GM12878 (cell line): ENCODE data around the gene DMRTC2. TPM values are rescaled to one million over a fixed set of nuclear protein-coding genes. Genes with fewer than 3 reads are reported as not detected.

ENCODE experiments used
- BMI1 ChIP-seq: fragments of 450-650 bp; IDR thresholded peaks from 2 replicates; pipeline ENCODE4 v1.6.1; 2016; ENCODE audit warnings: mild to moderate bottlenecking, moderate library complexity, borderline replicate concordance
- CEBPB ChIP-seq, 2 experiments: fragments of 150-350 bp in 1 of 2; IDR thresholded peaks; 2 replicates each; pipeline ENCODE4 v1.6.1; 2012 to 2014; ENCODE audit warnings: low read depth in 2 of 2, low read length in 2 of 2, borderline replicate concordance in 1 of 2, inconsistent platforms in 1 of 2
- CREM ChIP-seq: IDR thresholded peaks from 2 replicates; pipeline ENCODE4 v1.6.1; 2014; ENCODE audit warnings: antibody characterized with exemption, low read depth
- EED ChIP-seq: sonication (generic); IDR thresholded peaks from 2 replicates; pipeline ENCODE4 v1.6.1; 2016; ENCODE audit warnings: antibody characterized with exemption, low read depth
- ELK1 ChIP-seq: IDR thresholded peaks from 2 replicates; pipeline ENCODE4 v1.6.1; 2012; ENCODE audit warnings: low read depth, low read length, improper control_type of control experiment
- ETV6 ChIP-seq, 2 experiments: fragments of 450-650 bp in 1 of 2; IDR thresholded peaks in 1 of 2; conservative IDR thresholded peaks in 1 of 2; 2 replicates each; pipeline ENCODE4 v1.6.1; 2014; ENCODE audit warnings: antibody characterized with exemption in 1 of 2, borderline replicate concordance in 1 of 2, low read depth in 1 of 2, mild to moderate bottlenecking in 1 of 2, moderate library complexity in 1 of 2
- GATAD2B ChIP-seq: fragments of 450-650 bp; conservative IDR thresholded peaks from 2 replicates; pipeline ENCODE4 v1.6.1; 2017; ENCODE audit warnings: low read depth, mild to moderate bottlenecking, moderate library complexity
- HDGF ChIP-seq: fragments of 450-650 bp; IDR thresholded peaks from 2 replicates; pipeline ENCODE4 v1.6.1; 2016; ENCODE audit warnings: antibody characterized with exemption
- IKZF1 ChIP-seq: fragments of 450-650 bp; conservative IDR thresholded peaks from 2 replicates; pipeline ENCODE4 v1.6.1; 2017; ENCODE audit warnings: antibody characterized with exemption, mild to moderate bottlenecking
- MEF2B ChIP-seq: fragments of 450-650 bp; IDR thresholded peaks from 2 replicates; pipeline ENCODE4 v1.6.1; 2018; ENCODE audit warnings: mild to moderate bottlenecking, moderate library complexity; ENCODE audit not compliant: partially characterized antibody, poor library complexity, severe bottlenecking
- PML ChIP-seq: IDR thresholded peaks from 2 replicates; pipeline ENCODE4 v1.6.1; 2012; ENCODE audit warnings: low read length, inconsistent platforms
- RB1 ChIP-seq: fragments of 450-650 bp; formaldehyde crosslinking; IDR thresholded peaks from 2 replicates; pipeline ENCODE4 v1.6.1; 2017; ENCODE audit warnings: mild to moderate bottlenecking, borderline replicate concordance
- STAT1 ChIP-seq: fragments of 450-650 bp; conservative IDR thresholded peaks from 2 replicates; pipeline ENCODE4 v1.6.1; 2014; ENCODE audit warnings: antibody characterized with exemption, mild to moderate bottlenecking
- USF2 ChIP-seq: IDR thresholded peaks from 2 replicates; pipeline ENCODE4 v1.6.1; 2011; ENCODE audit warnings: low read depth, low read length, improper control_type of control experiment, borderline replicate concordance
- YBX1 ChIP-seq: fragments of 450-650 bp; IDR thresholded peaks from 2 replicates; pipeline ENCODE4 v1.6.1; 2016; ENCODE audit warnings: antibody characterized with exemption
- polyA plus RNA-seq, 11 experiments: library from polyadenylated mRNA; depleted of rRNA in 4 of 11; unstranded in 6 of 11; stranded (reverse) in 5 of 11; fragments of >200 nt; fragmentation: Nextera tagmentation in 4 of 11; fragmentation: Illumina TruSeq in 1 of 11; extraction: Ambion mirVana in 4 of 11; extraction: Trizol in 1 of 11; gene quantifications; 1 replicate in 1 of 11; 2 replicates in 10 of 11; pipeline versions ENCODE4 v1.2.1 to v1.2.3, GENCODE V29; 2011 to 2016; ENCODE audit warnings: inconsistent platforms in 2 of 11, missing spikeins in 2 of 11, low read depth in 1 of 11
- total RNA-seq, 4 experiments: library from RNA; depleted of rRNA in 3 of 4; stranded (reverse); fragments of >200 nt in 3 of 4; fragmentation: Illumina TruSeq in 1 of 4; extraction: Trizol in 1 of 4; gene quantifications; 2 replicates each; pipeline versions ENCODE4 v1.2.1 to v1.2.3, GENCODE V29; 2013 to 2021
- TF ChIP-seq, protein P1 (sequence below): fragments of 450-650 bp; IDR thresholded peaks from 2 replicates; pipeline ENCODE4 v1.6.1; 2018; ENCODE audit warnings: mild to moderate bottlenecking, low read depth, moderate library complexity; ENCODE audit not compliant: partially characterized antibody
- TF ChIP-seq, protein P2 (sequence below): fragments of 450-650 bp; IDR thresholded peaks from 2 replicates; pipeline ENCODE4 v1.6.1; 2014; ENCODE audit warnings: mild to moderate bottlenecking
- TF ChIP-seq, protein P3 (sequence below): fragments of 450-650 bp; IDR thresholded peaks from 2 replicates; pipeline ENCODE4 v1.6.1; 2017; ENCODE audit warnings: low read depth, mild to moderate bottlenecking, moderate library complexity
- TF ChIP-seq, protein P4 (sequence below): IDR thresholded peaks from 2 replicates; pipeline ENCODE4 v1.6.1; 2012; ENCODE audit warnings: low read length, inconsistent platforms

DMRTC2 gene
- total and polyA plus RNA-seq, 10 of the 15 experiments (the other 5 are each of a cell fraction or from before 2014, with no cell fraction given), result not detected

DNA sequence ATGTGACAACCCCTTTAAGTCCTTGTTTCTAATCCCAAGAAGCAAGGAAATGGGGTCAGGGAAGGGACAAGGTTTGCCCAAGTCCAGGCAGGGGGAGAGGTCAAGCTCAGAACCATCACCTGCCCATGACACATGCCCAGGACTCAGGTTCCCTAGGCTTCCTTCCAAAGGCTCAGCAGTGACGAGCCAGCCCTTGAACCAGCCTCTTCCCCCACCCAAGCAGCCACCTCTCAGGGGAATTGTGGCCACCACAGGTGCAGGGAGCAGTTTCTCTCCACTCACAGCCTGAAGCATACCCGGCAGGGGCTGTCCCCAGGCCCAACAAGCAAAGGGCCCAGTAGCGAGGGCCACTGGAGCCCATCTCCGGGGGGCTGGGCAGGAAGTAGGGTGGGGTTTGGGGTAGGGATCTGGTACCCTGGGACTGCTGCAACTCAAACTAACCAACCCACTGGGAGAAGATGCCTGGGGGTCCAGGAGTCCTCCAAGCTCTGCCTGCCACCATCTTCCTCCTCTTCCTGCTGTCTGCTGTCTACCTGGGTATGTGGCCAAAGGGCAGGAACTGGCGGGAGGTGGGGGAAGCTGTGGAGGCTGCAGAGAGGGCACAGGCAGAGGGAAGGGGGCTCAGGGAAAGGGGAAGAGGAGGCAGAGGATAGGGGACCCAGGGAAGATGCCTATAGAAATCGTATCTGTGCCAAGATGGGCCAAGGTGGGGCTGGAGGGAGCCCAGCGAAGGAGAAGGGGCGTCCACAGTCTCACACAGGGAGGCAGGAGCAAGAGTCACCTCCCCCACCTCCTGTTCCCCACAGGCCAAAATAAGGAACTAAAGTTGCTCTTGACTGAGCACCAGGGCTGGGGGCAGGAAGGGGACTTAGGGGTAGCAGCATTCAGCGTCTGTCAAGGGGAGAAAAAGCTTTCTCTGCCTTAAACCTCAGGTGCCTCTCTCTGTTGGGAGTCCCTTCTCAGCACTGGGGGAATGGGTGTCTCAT lies 32.3 kb downstream of the DMRTC2 start, which contains the start of gene CD79A (continued):
- TF ChIP-seq USF2, result no peak; the same call in 1 of the 2 replicates
- peak; percentile 100 for TF ChIP-seq MEF2B
- peak; percentile 78 for TF ChIP-seq GATAD2B
- no peak for TF ChIP-seq ELK1
- peak; percentile 26; the same call in 1 of the 2 replicates for TF ChIP-seq BMI1
- peak in 1 of 2 experiments; percentile 91; a peak in 2 of 4 replicates for TF ChIP-seq ETV6 (conservative IDR thresholded peaks at IDR 0.05 in 1 of 2, IDR thresholded peaks at IDR 0.05 in 1 of 2; ENCODE audit: borderline replicate concordance in 1 of 2, low read depth in 1 of 2)
- TF ChIP-seq IKZF1, result peak; percentile 95
- TF ChIP-seq, protein P1, sequence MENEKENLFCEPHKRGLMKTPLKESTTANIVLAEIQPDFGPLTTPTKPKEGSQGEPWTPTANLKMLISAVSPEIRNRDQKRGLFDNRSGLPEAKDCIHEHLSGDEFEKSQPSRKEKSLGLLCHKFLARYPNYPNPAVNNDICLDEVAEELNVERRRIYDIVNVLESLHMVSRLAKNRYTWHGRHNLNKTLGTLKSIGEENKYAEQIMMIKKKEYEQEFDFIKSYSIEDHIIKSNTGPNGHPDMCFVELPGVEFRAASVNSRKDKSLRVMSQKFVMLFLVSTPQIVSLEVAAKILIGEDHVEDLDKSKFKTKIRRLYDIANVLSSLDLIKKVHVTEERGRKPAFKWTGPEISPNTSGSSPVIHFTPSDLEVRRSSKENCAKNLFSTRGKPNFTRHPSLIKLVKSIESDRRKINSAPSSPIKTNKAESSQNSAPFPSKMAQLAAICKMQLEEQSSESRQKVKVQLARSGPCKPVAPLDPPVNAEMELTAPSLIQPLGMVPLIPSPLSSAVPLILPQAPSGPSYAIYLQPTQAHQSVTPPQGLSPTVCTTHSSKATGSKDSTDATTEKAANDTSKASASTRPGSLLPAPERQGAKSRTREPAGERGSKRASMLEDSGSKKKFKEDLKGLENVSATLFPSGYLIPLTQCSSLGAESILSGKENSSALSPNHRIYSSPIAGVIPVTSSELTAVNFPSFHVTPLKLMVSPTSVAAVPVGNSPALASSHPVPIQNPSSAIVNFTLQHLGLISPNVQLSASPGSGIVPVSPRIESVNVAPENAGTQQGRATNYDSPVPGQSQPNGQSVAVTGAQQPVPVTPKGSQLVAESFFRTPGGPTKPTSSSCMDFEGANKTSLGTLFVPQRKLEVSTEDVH, result no peak
- TF ChIP-seq, protein P2, sequence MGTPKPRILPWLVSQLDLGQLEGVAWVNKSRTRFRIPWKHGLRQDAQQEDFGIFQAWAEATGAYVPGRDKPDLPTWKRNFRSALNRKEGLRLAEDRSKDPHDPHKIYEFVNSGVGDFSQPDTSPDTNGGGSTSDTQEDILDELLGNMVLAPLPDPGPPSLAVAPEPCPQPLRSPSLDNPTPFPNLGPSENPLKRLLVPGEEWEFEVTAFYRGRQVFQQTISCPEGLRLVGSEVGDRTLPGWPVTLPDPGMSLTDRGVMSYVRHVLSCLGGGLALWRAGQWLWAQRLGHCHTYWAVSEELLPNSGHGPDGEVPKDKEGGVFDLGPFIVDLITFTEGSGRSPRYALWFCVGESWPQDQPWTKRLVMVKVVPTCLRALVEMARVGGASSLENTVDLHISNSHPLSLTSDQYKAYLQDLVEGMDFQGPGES, result no peak
- no peak; the same call in 1 of the 2 replicates for TF ChIP-seq PML
- TF ChIP-seq, protein P3, sequence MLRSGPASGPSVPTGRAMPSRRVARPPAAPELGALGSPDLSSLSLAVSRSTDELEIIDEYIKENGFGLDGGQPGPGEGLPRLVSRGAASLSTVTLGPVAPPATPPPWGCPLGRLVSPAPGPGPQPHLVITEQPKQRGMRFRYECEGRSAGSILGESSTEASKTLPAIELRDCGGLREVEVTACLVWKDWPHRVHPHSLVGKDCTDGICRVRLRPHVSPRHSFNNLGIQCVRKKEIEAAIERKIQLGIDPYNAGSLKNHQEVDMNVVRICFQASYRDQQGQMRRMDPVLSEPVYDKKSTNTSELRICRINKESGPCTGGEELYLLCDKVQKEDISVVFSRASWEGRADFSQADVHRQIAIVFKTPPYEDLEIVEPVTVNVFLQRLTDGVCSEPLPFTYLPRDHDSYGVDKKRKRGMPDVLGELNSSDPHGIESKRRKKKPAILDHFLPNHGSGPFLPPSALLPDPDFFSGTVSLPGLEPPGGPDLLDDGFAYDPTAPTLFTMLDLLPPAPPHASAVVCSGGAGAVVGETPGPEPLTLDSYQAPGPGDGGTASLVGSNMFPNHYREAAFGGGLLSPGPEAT, result peak; percentile 85
- TF ChIP-seq YBX1, result no peak
- TF ChIP-seq STAT1, result no peak
- TF ChIP-seq, protein P4, sequence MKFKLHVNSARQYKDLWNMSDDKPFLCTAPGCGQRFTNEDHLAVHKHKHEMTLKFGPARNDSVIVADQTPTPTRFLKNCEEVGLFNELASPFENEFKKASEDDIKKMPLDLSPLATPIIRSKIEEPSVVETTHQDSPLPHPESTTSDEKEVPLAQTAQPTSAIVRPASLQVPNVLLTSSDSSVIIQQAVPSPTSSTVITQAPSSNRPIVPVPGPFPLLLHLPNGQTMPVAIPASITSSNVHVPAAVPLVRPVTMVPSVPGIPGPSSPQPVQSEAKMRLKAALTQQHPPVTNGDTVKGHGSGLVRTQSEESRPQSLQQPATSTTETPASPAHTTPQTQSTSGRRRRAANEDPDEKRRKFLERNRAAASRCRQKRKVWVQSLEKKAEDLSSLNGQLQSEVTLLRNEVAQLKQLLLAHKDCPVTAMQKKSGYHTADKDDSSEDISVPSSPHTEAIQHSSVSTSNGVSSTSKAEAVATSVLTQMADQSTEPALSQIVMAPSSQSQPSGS, result no peak; the same call in 1 of the 2 replicates
- peak; percentile 95 for TF ChIP-seq EED
- peak; percentile 59; the same call in 1 of the 2 replicates for TF ChIP-seq HDGF
- TF ChIP-seq CEBPB (IDR thresholded peaks at IDR 0.05; ENCODE audit: borderline replicate concordance in 1 of 2, low read depth in 2 of 2, low read length in 2 of 2), result no peak
- TF ChIP-seq RB1, result peak; percentile 75
- TF ChIP-seq CREM, result peak; percentile 84
